HFFc6 (cell line): ENCODE measurements around the gene PRTN3. TPM values are rescaled to one million over a fixed set of nuclear protein-coding genes. Genes with fewer than 3 reads are reported as not detected.

ENCODE experiments used
- DNase-seq: peaks from one replicate; pipeline ENCODE4 v3.0.0-alpha.2; 2018
- H3K27ac Mint-ChIP-seq: 2 replicates; pipeline ENCODE4 v1.8.0; 2020; ENCODE audit warnings: mild to moderate bottlenecking, mixed read lengths
- H3K27me3 Mint-ChIP-seq: 2 replicates; pipeline ENCODE4 v1.8.0; 2021; ENCODE audit warnings: mild to moderate bottlenecking, moderate library complexity, mixed read lengths; ENCODE audit not compliant: insufficient read depth
- H3K36me3 Mint-ChIP-seq: 2 replicates; pipeline ENCODE4 v1.8.0; 2021; ENCODE audit warnings: low read depth, mixed read lengths
- H3K4me1 Mint-ChIP-seq: 2 replicates; pipeline ENCODE4 v1.8.0; 2020; ENCODE audit warnings: low read depth, mixed read lengths
- H3K4me3 Mint-ChIP-seq: 2 replicates; pipeline ENCODE4 v1.8.0; 2020; ENCODE audit warnings: mild to moderate bottlenecking, moderate library complexity, mixed read lengths
- H3K9me3 Mint-ChIP-seq: 2 replicates; pipeline ENCODE4 v1.8.0; 2020; ENCODE audit warnings: mild to moderate bottlenecking, mixed read lengths
- CTCF ChIP-seq: fragments of 200-600 bp; sonication (generic); IDR thresholded peaks from 2 replicates; pipeline ENCODE4 v1.5.0; 2021; ENCODE audit warnings: antibody characterized with exemption, mild to moderate bottlenecking
- total RNA-seq, 6 experiments: library from RNA; stranded (reverse); fragmentation: NEBNext Ultra II Directional; extraction: Animal tissue kit (Norgen Biotek cat#: 25700); gene quantifications; 2 replicates in 1 of 6; 3 replicates in 5 of 6; pipeline ENCODE4 v1.2.3, GENCODE V29; 2021

Gene PRTN3
- total RNA-seq, 6 experiments from 2014 or later: not detected

GRCh38 chr19:861756-862580, 21.2 kb downstream of the PRTN3 start:
- Mint-ChIP-seq H3K4me3 (no peak overlapping the region), H3K36me3 (0 out of 2 replicates have a peak, but pooled peaks cover 4% of the 10 kb centered on the region), H3K27ac (no peak overlapping the region), H3K27me3 (peaks cover 4% of the 10 kb centered on the region; the same call in 1 of the 2 replicates), H3K4me1 (no peaks in the 10 kb centered on the region; the same call in 1 of the 2 replicates), H3K9me3 (0 out of 2 replicates have a peak, but pooled peaks cover 3% of the 10 kb centered on the region)
- TF ChIP-seq CTCF: peak; percentile 27; the same call in 1 of the 2 replicates
- no peak for DNase-seq

GRCh38 chr19:862581-863314, 21.9 kb downstream of the PRTN3 start:
- H3K9me3 Mint-ChIP-seq: 0 out of 2 replicates have a peak, but pooled peaks cover 3% of the 10 kb centered on the region
- H3K27me3 Mint-ChIP-seq: peaks cover 7% of the 10 kb centered on the region; the same call in 1 of the 2 replicates
- H3K36me3 Mint-ChIP-seq: peaks cover 9% of the 10 kb centered on the region
- DNase-seq: peak; percentile 9
- no peak for TF ChIP-seq CTCF
- no peaks in the 10 kb centered on the region; the same call in 1 of the 2 replicates for H3K4me1 Mint-ChIP-seq
- H3K27ac Mint-ChIP-seq: no peak overlapping the region
- H3K4me3 Mint-ChIP-seq: no peak overlapping the region

GRCh38 chr19:863315-863620, 22.5 kb downstream of the PRTN3 start:
- H3K4me3 Mint-ChIP-seq: no peak overlapping the region

DNA sequence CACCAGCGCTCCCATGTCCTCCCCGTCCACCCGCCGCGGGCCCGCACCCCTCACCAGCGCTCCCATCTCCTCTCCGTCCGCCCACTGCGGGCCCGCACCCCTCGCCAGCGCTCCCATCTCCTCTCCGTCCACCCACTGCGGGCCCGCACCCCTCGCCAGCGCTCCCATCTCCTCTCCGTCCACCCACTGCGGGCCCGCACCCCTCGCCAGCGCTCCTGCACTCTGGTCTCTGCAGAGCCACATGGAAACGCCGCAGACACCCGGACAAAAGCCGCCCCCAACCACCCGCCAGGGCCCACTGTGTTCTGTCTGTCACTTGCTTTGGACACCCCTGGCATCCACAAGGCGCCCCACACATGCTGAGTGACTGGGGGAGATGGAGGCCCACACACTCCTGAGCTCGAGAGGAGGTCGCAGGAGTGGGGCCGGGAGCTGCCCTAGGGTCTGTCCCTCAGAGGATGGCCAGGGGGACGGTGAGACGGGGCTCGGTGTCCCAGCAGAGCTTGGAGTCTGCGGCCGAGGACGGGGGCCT, 26.0 kb downstream of the PRTN3 start:
- no peak overlapping the region for H3K27ac Mint-ChIP-seq
- TF ChIP-seq CTCF: no peak
- 0 out of 2 replicates have a peak, but pooled peaks cover 3% of the 10 kb centered on the region for H3K9me3 Mint-ChIP-seq
- H3K27me3 Mint-ChIP-seq: peaks cover 7% of the 10 kb centered on the region
- no peak for DNase-seq
- H3K36me3 Mint-ChIP-seq: peaks cover 9% of the 10 kb centered on the region
- H3K4me3 Mint-ChIP-seq: no peak overlapping the region
- H3K4me1 Mint-ChIP-seq: peaks cover 16% of the 10 kb centered on the region

More at GRCh38 chr19:863315-863620, 22.5 kb downstream of the PRTN3 start:
- peaks cover 7% of the 10 kb centered on the region; the same call in 1 of the 2 replicates for H3K27me3 Mint-ChIP-seq
- no peaks in the 10 kb centered on the region; the same call in 1 of the 2 replicates for H3K4me1 Mint-ChIP-seq
- peaks cover 9% of the 10 kb centered on the region for H3K36me3 Mint-ChIP-seq
- no peak overlapping the region for H3K27ac Mint-ChIP-seq
- no peak for DNase-seq
- TF ChIP-seq CTCF: no peak
- 0 out of 2 replicates have a peak, but pooled peaks cover 3% of the 10 kb centered on the region for H3K9me3 Mint-ChIP-seq

DNA sequence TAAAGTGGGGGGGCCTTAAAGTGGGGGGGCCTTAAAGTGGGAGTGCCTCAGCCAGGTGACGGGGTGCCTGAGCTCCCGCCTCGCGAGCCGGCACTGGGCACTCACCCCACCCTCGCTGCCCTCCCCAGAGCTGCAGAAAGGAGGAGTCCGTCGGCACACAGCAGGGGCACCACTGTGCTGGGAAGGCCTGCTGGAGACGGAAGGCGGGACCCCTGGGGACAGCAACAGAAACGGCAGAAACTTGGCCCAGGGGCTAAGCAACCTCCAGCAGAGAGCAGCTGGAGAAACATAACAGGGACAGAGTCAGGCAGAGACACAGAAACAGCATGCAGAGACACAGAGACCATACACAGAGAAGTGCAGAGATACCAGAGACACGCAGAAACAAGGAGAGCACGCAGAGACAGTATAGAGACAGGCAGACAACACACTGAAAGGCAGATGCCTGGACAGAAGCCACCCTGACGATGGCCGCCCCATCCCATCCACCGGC, 26.5 kb downstream of the PRTN3 start:
- H3K4me3 Mint-ChIP-seq: no peak overlapping the region
- no peak for TF ChIP-seq CTCF
- H3K4me1 Mint-ChIP-seq: peaks cover 16% of the 10 kb centered on the region
- 0 out of 2 replicates have a peak, but pooled peaks cover 3% of the 10 kb centered on the region for H3K9me3 Mint-ChIP-seq
- peaks cover 7% of the 10 kb centered on the region for H3K27me3 Mint-ChIP-seq
- H3K27ac Mint-ChIP-seq: peak overlapping the region; percentile 63
- peaks cover 9% of the 10 kb centered on the region for H3K36me3 Mint-ChIP-seq
- no peak for DNase-seq
